GM19395 (cell line): ENCODE results near the gene IFNL2.

Experiments
- ATAC-seq: cut with Tn5 transposase; IDR thresholded peaks from one replicate; pipeline ENCODE4 v1.9.1; 2021; ENCODE audit warnings: mild to moderate bottlenecking, moderate library complexity; ENCODE audit not compliant: unreplicated experiment

The IFNL2 gene

GRCh38 chr19:39316627-39317321 lies 48.6 kb downstream of the IFNL2 start:
- ATAC-seq = no peak

DNA sequence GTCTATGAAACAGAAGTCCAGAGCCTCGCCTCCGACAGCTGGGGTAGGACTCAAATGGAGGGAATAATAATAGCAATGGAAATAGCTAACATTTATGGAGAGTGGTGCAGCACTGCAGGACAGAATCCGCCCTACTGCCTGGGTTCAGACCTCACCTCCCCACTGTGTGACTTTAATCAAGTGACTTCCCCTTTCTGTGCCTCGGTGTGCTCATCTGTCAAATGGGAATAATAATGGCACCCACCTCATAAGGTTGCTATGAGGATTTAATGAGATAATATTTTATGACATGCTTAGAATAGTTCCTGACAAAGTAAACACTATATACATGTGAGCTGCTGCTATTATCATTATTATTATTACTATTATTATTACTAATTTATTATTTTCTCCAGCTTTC lies 49.3 kb downstream of the IFNL2 start:
- no peak for ATAC-seq

GRCh38 chr19:39318071-39318470 lies 49.9 kb downstream of the IFNL2 start:
- no peak for ATAC-seq

GRCh38 chr19:39318690-39319089 lies 50.5 kb downstream of the IFNL2 start:
- ATAC-seq = no peak

GRCh38 chr19:39319098-39319891 lies 51.1 kb downstream of the IFNL2 start:
- no peak for ATAC-seq
